H9 (cell line): ENCODE measurements around the gene NACAD. TPM values are rescaled to one million over a fixed set of nuclear protein-coding genes. Genes with fewer than 3 reads are reported as not detected.

Source experiments
- DNase-seq: peaks from one replicate; pipeline ENCODE4 v3.0.0-alpha.2; 2017
- H2AFZ ChIP-seq: one replicate; pipeline ENCODE4 v1.6.1; 2013; ENCODE audit warnings: mild to moderate bottlenecking, low read length, control low read depth, moderate library complexity
- H2AK5ac ChIP-seq: 2 replicates; pipeline ENCODE4 v1.6.1; 2013; ENCODE audit warnings: low read length, control low read depth, mixed read lengths; ENCODE audit not compliant: insufficient read length
- H2BK120ac ChIP-seq: one replicate; pipeline ENCODE4 v1.6.1; 2013; ENCODE audit warnings: low read depth, mild to moderate bottlenecking, low read length, control low read depth, inconsistent platforms; ENCODE audit not compliant: poor library complexity, severe bottlenecking
- H2BK12ac ChIP-seq: 2 replicates; pipeline ENCODE4 v1.6.1; 2013; ENCODE audit warnings: low read length, control low read depth, mixed read lengths, low read depth; ENCODE audit not compliant: insufficient read length
- H2BK15ac ChIP-seq: 2 replicates; pipeline ENCODE4 v1.6.1; 2013; ENCODE audit warnings: low read depth, low read length, control low read depth
- H2BK20ac ChIP-seq: one replicate; pipeline ENCODE4 v1.6.1; 2013; ENCODE audit warnings: low read depth, mild to moderate bottlenecking, low read length, control low read depth, inconsistent platforms; ENCODE audit not compliant: poor library complexity, severe bottlenecking
- H2BK5ac ChIP-seq: 2 replicates; pipeline ENCODE4 v1.6.1; 2013; ENCODE audit warnings: low read length, control low read depth, mixed read lengths; ENCODE audit not compliant: insufficient read length
- H3K14ac ChIP-seq: 2 replicates; pipeline ENCODE4 v1.6.1; 2013; ENCODE audit warnings: low read length, control low read depth; ENCODE audit not compliant: insufficient read depth
- H3K18ac ChIP-seq: 2 replicates; pipeline ENCODE4 v1.6.1; 2013; ENCODE audit warnings: low read depth, mild to moderate bottlenecking, mixed read lengths, low read length, control low read depth; ENCODE audit not compliant: insufficient read length
- H3K23ac ChIP-seq: 2 replicates; pipeline ENCODE4 v1.6.1; 2013; ENCODE audit warnings: low read length, control low read depth, mixed read lengths, low read depth; ENCODE audit not compliant: insufficient read length
- H3K23me2 ChIP-seq: 2 replicates; pipeline ENCODE4 v1.6.1; 2013; ENCODE audit warnings: low read depth, mild to moderate bottlenecking, mixed read lengths, low read length, control low read depth; ENCODE audit not compliant: insufficient read length, poor library complexity, severe bottlenecking
- H3K27ac ChIP-seq: 2 replicates; pipeline ENCODE4 v1.5.1; 2013; ENCODE audit warnings: low read length, control low read depth, mixed read lengths, low read depth; ENCODE audit not compliant: insufficient read length
- H3K27me3 ChIP-seq: 2 replicates; pipeline ENCODE4 v1.6.1; 2013; ENCODE audit warnings: low read length, control low read depth, inconsistent platforms; ENCODE audit not compliant: insufficient read depth
- H3K4ac ChIP-seq: 2 replicates; pipeline ENCODE4 v1.6.1; 2013; ENCODE audit warnings: low read depth, mild to moderate bottlenecking, control low read depth, inconsistent platforms, low read length, moderate library complexity
- H3K4me1 ChIP-seq: 2 replicates; pipeline ENCODE4 v1.6.1; 2013; ENCODE audit warnings: low read length, control low read depth, inconsistent platforms; ENCODE audit not compliant: insufficient read depth
- H3K4me2 ChIP-seq: 2 replicates; pipeline ENCODE4 v1.6.1; 2013; ENCODE audit warnings: low read length, control low read depth, mixed read lengths; ENCODE audit not compliant: insufficient read length, insufficient read depth
- H3K56ac ChIP-seq: 2 replicates; pipeline ENCODE4 v1.6.1; 2013; ENCODE audit warnings: low read depth, mild to moderate bottlenecking, mixed read lengths, low read length, control low read depth; ENCODE audit not compliant: insufficient read length
- H3K79me1 ChIP-seq: 2 replicates; pipeline ENCODE4 v1.6.1; 2013; ENCODE audit warnings: low read depth, mild to moderate bottlenecking, moderate library complexity, low read length, control low read depth, inconsistent platforms; ENCODE audit not compliant: insufficient read depth, poor library complexity, severe bottlenecking
- H3K79me2 ChIP-seq: 2 replicates; pipeline ENCODE4 v1.6.1; 2013; ENCODE audit warnings: low read length, control low read depth, inconsistent platforms; ENCODE audit not compliant: insufficient read depth
- H3K9ac ChIP-seq: 2 replicates; pipeline ENCODE4 v1.6.1; 2013; ENCODE audit warnings: low read length, control low read depth, mixed read lengths; ENCODE audit not compliant: insufficient read length; ENCODE audit errors: extremely low read depth
- H3K9me3 ChIP-seq: one replicate; pipeline ENCODE4 v1.6.1; 2013; ENCODE audit warnings: low read depth, low read length, inconsistent platforms; ENCODE audit not compliant: control insufficient read depth
- H3T11ph ChIP-seq: one replicate; pipeline ENCODE4 v1.6.1; 2013; ENCODE audit warnings: mild to moderate bottlenecking, low read length, control low read depth, inconsistent platforms
- H4K20me1 ChIP-seq: one replicate; pipeline ENCODE4 v1.6.1; 2013; ENCODE audit not compliant: control insufficient read depth, insufficient read length, insufficient read depth
- H4K5ac ChIP-seq: 2 replicates; pipeline ENCODE4 v1.6.1; 2013; ENCODE audit warnings: low read depth, mild to moderate bottlenecking, mixed read lengths, low read length, control low read depth; ENCODE audit not compliant: insufficient read length
- H4K8ac ChIP-seq: replicated peaks from 2 replicates; pipeline ENCODE4 v1.6.1; 2013; ENCODE audit warnings: low read length, control low read depth, mixed read lengths, low read depth; ENCODE audit not compliant: insufficient read length
- H4K91ac ChIP-seq: 2 replicates; pipeline ENCODE4 v1.6.1; 2013; ENCODE audit warnings: low read depth, mild to moderate bottlenecking, moderate library complexity, mixed read lengths, low read length, control low read depth; ENCODE audit not compliant: insufficient read length
- H3K27ac Mint-ChIP-seq, 3 experiments: 2 replicates in 2 of 3; 3 replicates in 1 of 3; pipeline ENCODE4 v1.8.0; 2020 to 2021; ENCODE audit warnings: mixed read lengths in 3 of 3, mild to moderate bottlenecking in 1 of 3, moderate library complexity in 1 of 3
- H3K27me3 Mint-ChIP-seq: 2 replicates; pipeline ENCODE4 v1.8.0; 2021; ENCODE audit warnings: low read depth, mild to moderate bottlenecking, moderate library complexity, mixed read lengths
- H3K36me3 Mint-ChIP-seq, 3 experiments: 2 replicates in 2 of 3; 3 replicates in 1 of 3; pipeline ENCODE4 v1.8.0; 2020 to 2021; ENCODE audit warnings: low read depth in 3 of 3, mixed read lengths in 3 of 3; ENCODE audit not compliant: insufficient read depth in 1 of 3
- H3K4me1 Mint-ChIP-seq, 2 experiments: 2 replicates each; pipeline ENCODE4 v1.8.0; 2020; ENCODE audit warnings: mixed read lengths in 2 of 2
- H3K4me3 Mint-ChIP-seq, 2 experiments: 2 replicates in 1 of 2; 3 replicates in 1 of 2; pipeline ENCODE4 v1.8.0; 2020 to 2021; ENCODE audit warnings: mild to moderate bottlenecking in 2 of 2, mixed read lengths in 2 of 2, moderate library complexity in 1 of 2
- H3K9me3 Mint-ChIP-seq, 2 experiments: 2 replicates in 1 of 2; 3 replicates in 1 of 2; pipeline ENCODE4 v1.8.0; 2020; ENCODE audit warnings: mild to moderate bottlenecking in 2 of 2, mixed read lengths in 2 of 2, moderate library complexity in 1 of 2
- WGBS: extraction: QIAGEN DNeasy Blood & Tissue Kit; methylation state at CpG from one replicate; pipeline ENCODE4 v1.1.7; 2013; ENCODE audit warnings: missing lambda C conversion rate, low lambda C conversion rate, mixed read lengths; ENCODE audit not compliant: insufficient read length; ENCODE audit errors: extremely low coverage; 5-methylcytosine and 5-hydroxymethylcytosine counted together
- total RNA-seq: library from RNA; stranded (reverse); gene quantifications from 2 replicates; pipeline ENCODE4 v1.2.1, GENCODE V29; 2021
- TF ChIP-seq, protein P1 (sequence below): fragments of 200-600 bp; sonication (generic); conservative IDR thresholded peaks from 3 replicates; pipeline ENCODE4 v1.8.0; 2021; ENCODE audit warnings: antibody characterized with exemption, mild to moderate bottlenecking

NACAD gene
- total RNA-seq, 1 experiment from 2014 or later, result 8.0 TPM

DNA sequence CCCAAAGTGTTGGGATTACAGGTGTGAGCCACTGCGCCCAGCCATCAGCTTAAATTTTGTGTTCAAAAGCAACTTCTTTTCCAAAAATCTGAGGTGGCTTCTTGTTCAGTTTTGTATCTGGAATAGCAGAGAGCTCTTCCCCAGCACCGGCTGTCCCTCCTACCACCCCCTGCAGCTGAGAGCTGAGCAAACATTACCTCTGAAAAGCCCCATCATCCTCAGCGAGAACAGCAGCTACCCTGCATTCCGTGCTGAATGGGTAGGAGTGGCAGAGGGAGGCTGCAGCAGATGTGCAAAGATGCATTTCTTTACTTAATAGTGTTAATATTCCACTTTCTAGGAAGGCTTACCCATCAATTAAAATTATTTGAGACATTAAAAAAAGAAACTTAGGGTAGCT is 56.9 kb downstream of the NACAD start:
- Histone ChIP-seq H3K56ac (no peak overlapping the region), H2BK12ac (no peak overlapping the region), H2BK5ac (no peak overlapping the region), H2AK5ac (no peak overlapping the region), H3K4ac (no peak overlapping the region), H2BK120ac (no peak overlapping the region), H2BK15ac (no peak overlapping the region), H3K23ac (no peak overlapping the region), H3K9ac (no peak overlapping the region), H4K5ac (no peak overlapping the region), H2AFZ (no peak overlapping the region), H3K79me1 (no peaks in the 10 kb centered on the region), H3K18ac (no peak overlapping the region), H2BK20ac (no peak overlapping the region), H3K27me3 (no peaks in the 10 kb centered on the region), H3T11ph (no peak overlapping the region), H4K20me1 (no peaks in the 10 kb centered on the region), H3K79me2 (no peaks in the 10 kb centered on the region), H4K8ac (no peak overlapping the region), H4K91ac (no peak overlapping the region), H3K4me2 (no peak overlapping the region), H3K9me3 (no peaks in the 10 kb centered on the region), H3K23me2 (no peaks in the 10 kb centered on the region), H3K14ac (no peak overlapping the region), H3K4me1 (no peaks in the 10 kb centered on the region), H3K27ac (no peak overlapping the region)
- no peak overlapping the region for H3K4me3 Mint-ChIP-seq
- H3K27me3 Mint-ChIP-seq, result no peaks in the 10 kb centered on the region
- H3K27ac Mint-ChIP-seq, result peak overlapping the region; percentile 13 to 82 (median 32); a peak in 3 of 7 replicates
- peaks cover 35 to 37% of the 10 kb centered on the region in 2 experiments for H3K4me1 Mint-ChIP-seq
- H3K36me3 Mint-ChIP-seq, result peaks cover 0 to 14% (median 12%) of the 10 kb centered on the region in 3 experiments; a peak in 6 of 7 replicates
- WGBS, result no CpG with 5 or more reads among the region's 4 CpGs
- DNase-seq, result no peak
- TF ChIP-seq, protein P1, sequence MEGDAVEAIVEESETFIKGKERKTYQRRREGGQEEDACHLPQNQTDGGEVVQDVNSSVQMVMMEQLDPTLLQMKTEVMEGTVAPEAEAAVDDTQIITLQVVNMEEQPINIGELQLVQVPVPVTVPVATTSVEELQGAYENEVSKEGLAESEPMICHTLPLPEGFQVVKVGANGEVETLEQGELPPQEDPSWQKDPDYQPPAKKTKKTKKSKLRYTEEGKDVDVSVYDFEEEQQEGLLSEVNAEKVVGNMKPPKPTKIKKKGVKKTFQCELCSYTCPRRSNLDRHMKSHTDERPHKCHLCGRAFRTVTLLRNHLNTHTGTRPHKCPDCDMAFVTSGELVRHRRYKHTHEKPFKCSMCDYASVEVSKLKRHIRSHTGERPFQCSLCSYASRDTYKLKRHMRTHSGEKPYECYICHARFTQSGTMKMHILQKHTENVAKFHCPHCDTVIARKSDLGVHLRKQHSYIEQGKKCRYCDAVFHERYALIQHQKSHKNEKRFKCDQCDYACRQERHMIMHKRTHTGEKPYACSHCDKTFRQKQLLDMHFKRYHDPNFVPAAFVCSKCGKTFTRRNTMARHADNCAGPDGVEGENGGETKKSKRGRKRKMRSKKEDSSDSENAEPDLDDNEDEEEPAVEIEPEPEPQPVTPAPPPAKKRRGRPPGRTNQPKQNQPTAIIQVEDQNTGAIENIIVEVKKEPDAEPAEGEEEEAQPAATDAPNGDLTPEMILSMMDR, result no peak
- no peaks in the 10 kb centered on the region for H3K9me3 Mint-ChIP-seq

Other genes with a start within 250 kb of the NACAD start
- gene H2AZ2, start 240.9 kb downstream of the NACAD start, total RNA-seq, result 208 TPM in 2 replicates
- 20.5 and 21.3 TPM in 2 replicates for gene PURB, start 203.4 kb downstream of the NACAD start, total RNA-seq
- 0.55 and 0.57 TPM in 2 replicates for gene MYO1G, start 110.0 kb downstream of the NACAD start, total RNA-seq
- 30.4 and 30.5 TPM in 2 replicates for gene CCM2, start 88.8 kb downstream of the NACAD start, total RNA-seq
- 127 and 137 TPM in 2 replicates for gene TBRG4, start 22.7 kb upstream of the NACAD start, total RNA-seq
- gene RAMP3, start 68.8 kb upstream of the NACAD start, total RNA-seq, result 0.63 and 0.66 TPM in 2 replicates